ENCODE data around the gene PNMA6E. TPM values are rescaled to one million over a fixed set of nuclear protein-coding genes. Genes with fewer than 3 reads are reported as not detected.

PNMA6E gene
- total RNA-seq, 1 experiment from 2014 or later: not detected

DNA sequence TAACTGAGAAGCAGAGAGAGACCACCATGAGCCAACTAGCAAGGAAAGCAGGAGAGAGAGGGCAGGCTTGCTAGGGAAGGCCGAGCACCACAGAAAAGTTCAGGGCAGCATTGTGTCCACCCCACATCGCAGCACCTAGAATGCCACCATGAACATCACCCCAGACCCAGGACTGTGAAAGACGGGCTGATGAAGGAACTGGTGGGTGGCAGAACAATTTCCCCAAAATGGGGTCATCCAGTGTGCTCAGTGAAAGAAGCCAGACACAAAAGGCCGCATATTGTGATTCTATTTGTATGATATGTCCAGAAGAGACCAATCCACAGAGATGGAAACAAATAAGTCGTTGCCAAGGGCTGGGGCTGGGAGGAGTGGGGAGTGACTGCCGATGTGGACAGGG, 16.8 kb downstream of the PNMA6E start:
- no peak for DNase-seq (ENCODE audit: low read depth)

DNA sequence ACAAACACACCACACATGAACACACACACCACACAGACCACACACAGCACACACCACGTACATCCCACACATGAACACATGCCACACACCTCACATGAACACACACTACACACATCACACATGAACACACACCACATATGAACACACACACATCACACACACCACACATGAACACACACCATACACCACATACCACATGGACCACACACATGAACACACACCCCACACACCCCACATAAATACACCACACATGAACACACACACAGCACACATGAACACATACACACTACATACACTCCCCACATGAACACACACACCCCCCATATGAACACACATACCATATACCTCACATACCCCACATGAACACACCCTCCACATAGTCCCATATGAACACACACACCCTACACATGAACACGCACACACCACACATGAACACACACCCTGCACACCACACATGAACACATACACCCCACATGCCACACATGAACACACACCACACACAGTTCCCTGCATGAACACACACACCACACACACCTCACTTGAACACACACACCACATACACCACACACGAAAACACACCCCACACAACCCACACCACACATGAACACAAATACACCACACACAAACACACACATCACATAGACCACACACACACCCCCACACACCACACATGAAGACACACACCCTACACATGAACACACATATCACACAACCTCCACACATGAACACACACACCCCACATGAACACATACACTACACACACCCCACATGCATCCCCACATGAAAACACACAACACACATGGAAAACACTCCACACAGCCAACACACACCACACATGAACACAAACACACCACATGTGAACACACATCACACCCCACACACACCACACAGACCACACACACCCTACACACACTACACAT, 18.3 kb downstream of the PNMA6E start:
- no peak for DNase-seq (ENCODE audit: low read depth)

DNA sequence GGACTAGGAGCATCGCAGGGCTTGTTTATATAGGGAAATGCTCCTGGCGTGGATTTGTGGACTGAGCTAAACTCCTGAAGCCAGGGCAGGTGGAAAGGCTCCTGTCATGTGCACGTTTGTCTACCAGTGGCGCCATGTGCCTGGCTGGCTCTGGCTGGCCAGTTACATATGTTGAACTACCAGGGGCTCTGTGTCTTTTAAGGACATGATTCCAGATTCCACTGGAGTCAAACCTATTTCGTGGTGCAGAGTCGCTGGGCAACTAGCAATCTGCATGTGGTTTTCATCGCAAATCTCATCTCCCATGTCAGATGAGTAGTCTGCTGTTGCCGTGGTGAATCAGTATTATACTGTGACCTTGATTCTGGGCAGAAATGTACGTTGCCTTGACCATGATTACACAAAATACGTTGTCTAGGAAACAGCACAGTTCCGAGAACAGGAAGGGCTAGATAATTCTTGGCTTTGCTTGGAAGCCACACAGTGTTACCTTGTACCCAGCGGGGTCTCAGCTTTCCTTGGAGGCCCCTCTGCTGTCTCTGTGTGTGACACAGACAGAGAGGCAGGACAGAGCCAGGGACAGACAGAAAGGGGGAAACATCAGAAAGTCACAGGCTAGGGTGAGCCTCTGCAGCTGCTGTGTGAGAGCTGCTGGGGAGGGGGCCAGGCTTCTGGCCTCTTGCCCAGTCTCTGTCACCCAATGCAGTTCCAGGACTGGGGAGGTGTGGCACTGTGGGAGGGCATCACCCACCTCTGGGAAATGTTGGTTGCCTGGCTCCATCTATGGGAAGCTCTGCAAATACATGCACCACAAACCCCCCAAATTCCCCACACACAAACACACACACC, 19.2 kb downstream of the PNMA6E start:
- DNase-seq (ENCODE audit: low read depth): peak; percentile 64

DNA sequence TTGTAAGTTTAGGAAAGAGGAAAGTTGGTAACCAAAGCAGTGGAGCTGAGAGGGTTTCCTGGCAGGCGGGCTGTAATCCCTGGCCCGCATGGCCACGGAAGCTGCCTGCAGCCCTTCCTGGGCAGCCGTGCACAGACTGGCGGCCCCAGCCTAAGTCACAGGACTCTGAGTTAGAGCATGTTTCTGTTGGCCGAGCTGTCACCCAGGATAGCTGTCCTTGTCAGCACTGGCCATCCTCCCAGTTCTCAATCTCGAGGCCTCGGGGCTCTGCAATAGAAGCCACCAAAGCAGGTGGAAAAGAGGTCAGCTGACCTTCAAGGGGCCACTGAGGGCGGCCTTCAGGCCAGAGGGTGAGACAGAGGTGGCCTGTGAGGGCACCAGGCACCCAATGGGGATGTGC, 20.5 kb downstream of the PNMA6E start:
- DNase-seq (ENCODE audit: low read depth): no peak

DNA sequence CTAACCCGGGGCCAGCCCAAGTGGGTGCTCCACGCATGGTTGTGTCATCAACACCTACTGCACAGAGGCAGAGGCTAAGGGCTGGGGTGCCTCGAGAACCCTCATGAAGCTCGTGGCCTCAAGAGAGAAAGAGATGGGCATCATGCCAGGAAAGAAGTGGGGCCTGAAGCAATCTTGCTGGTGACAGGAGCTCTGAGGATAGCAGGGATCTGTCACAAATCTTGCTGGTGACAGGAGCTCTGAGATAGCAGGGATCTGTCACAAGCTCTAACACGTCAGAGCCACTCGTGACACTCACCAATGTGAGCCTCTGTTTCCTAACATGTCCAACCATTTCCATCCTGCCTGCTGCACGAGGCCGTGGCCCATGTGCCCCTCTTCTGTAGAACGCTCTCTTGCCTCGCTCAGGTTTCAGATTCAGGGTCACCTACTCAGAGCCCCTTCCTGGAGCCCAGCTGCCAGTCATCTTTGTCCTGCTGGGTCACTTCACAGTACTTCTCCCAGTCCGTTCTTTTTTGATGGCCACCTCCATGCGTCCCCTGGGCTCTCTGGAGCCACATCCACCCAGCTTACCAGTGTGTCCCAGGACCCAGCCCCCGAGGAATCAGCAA, 21.1 kb downstream of the PNMA6E start:
- DNase-seq (ENCODE audit: low read depth): no peak

DNA sequence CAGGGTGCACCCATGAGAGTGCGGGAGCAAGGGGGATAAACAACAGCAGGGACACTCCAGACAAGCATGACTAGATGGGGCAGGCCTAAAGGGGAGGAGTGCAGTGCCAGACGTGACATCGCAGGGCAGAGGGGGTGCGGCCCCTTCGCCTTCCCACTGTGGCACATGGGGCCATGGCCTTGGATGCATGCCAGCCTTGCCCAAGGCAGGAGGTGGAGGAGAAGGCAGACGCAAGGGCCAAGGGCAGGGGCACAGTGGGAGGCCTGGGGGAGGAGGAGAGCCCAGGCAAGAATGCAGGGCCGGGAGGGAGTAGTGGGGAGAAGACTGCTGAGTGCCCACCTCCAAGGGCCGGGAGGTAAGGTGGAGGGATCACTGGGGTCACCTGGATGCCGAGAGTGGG, 21.6 kb downstream of the PNMA6E start:
- no peak for DNase-seq (ENCODE audit: low read depth)

DNA sequence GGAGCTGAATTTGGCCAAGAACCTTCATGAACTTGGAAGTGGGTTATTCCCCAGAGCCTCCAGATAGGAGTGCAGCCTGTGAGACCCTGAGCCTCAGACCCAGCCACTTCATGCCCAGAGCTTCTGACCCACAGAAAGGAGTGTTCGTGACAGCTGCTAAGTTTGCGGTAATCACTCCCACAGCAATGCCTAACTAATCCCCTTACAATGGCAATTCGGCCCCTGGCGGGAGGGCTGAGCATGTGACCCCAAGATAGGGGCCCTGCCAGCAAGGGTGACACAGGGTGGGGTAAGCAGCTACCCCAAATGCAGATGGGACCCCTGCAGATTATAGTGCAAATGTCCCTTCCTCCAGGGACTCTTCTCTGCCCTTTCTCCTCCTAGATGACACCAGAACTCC, 22.5 kb downstream of the PNMA6E start:
- no peak for DNase-seq (ENCODE audit: low read depth)

DNA sequence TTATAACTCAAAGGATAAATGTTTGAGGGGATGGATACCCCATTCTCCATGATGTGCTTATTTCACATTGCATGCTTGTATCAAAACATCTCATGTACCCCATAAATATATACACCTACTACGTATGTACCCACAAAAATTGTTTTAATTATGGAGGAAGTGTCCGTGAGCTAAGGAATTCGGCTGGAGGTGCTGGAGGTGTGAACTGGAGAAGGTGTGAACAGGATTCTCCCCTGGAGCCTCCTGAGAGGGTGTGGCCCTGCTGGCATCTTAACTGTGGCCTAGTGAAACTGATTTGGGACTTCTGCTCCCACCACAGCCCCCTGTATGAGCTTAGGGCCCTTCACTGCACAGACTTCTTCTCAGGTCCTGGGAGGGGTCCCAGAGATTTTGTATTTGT, 23.4 kb downstream of the PNMA6E start:
- no peak for DNase-seq (ENCODE audit: low read depth)

DNA sequence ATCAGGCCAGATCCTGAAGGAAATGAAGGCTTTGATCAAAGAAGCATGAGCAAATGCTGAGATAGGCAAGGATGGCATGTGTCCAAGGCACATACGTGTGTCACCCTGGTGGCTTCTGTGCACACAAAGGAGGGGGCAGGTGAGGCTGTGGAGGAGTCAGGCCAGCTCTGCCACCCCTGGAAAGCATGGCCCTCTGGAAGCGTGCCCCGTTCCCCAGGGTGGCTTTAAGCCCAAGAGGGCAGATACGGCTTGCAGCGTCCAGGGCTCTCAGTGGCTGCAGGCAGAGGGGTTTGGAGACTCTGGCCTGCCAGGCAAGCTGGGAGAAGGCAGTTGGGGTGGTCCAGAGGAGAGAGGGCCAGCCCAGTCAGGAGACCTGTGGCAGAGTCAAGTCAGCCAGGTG, 25.6 kb downstream of the PNMA6E start:
- no peak for DNase-seq (ENCODE audit: low read depth)

DNA sequence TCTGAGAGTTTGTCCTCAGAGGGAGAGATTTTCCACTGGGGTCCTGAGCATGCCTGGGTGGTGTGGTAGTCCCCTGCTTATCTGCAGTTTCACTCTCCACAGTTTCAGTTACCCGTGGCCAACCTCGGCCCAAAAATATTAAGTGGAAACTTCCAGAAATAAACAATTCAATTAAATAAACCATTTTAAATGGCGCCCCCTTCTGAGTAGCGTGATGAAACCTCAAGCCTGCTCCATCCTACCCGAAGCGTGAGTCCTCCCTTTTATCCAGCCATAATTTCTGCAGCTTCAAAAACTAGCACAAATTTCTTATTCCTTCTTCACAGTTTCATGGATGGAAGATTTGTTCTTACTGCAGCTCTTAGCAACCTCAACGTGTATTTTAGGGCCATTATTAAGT, 26.7 kb downstream of the PNMA6E start:
- DNase-seq (ENCODE audit: low read depth): no peak

DNA sequence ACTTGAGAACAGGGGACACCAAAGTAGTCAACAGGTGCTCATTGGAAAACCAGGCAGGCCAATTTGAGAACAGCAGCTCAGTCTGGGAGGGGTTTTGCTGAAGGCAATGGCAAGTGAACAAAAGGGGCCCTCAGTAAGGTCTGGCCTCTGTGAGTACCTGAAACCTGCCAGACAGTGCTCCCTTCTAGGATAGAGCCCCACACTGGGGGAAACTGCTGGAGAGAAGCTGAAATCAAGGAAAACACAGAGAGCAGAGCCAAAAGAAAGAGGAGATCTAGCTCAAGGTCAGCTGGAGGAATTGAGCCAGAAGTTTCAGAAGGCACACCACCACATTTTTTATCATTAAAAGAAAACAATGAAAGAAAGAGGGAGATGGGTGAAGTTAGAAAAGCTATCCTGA, 28.2 kb downstream of the PNMA6E start:
- DNase-seq (ENCODE audit: low read depth): no peak

DNA sequence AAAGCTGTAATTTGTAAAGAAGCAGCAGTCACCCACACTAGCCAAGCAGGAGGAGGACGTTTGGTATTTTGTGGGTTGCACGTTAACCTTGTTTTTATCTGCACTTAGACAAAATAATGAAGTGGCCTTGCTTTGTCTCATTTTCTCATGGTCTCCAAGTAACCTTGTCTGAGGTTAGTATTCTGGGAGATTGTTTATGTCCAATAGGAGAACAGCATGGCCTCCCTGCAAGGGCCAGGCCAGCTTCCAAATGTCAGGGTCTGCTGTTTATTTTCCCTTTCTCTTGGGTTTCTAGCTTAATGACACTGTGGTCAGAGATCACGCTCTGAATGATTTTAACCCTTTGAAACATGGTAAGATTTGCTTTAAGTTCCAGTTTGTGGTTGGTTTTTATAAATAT, 29.9 kb downstream of the PNMA6E start:
- no peak for DNase-seq (ENCODE audit: low read depth)

DNA sequence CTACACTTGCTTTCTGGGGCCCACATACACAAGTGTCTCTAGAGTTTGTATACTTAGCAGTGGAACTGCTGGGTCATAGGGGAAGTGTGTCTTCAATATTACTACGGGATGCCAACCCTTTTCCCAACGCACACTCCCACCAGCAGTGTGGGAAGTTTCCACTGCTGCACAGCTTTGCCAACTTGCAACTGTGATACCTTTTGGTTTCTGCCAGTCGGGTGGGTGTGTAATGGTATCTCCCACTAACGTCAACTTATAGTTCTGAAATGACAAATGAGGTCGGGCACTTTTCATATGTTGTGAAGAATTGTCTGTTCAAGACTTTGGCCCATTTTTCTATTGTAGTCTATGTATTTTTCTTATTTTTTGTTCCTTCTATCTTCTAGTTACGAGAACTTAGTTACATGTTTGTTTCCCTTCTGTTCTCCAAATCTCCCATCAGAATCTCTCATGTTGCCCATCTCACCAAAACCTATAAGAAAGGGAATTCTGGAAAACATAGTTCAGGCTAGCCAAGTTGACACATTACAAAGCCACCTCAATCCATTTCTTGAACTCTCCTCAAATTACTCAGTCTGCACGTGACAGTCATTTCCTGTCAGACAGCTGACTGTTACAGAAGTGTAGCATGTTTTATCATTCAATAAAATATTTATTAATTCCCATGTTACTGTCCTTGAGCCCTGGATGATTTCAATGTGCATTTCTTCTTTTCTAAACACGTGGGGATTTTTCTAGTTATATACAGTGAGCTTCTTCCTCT, 30.7 kb downstream of the PNMA6E start:
- no peak for DNase-seq (ENCODE audit: low read depth)

DNA sequence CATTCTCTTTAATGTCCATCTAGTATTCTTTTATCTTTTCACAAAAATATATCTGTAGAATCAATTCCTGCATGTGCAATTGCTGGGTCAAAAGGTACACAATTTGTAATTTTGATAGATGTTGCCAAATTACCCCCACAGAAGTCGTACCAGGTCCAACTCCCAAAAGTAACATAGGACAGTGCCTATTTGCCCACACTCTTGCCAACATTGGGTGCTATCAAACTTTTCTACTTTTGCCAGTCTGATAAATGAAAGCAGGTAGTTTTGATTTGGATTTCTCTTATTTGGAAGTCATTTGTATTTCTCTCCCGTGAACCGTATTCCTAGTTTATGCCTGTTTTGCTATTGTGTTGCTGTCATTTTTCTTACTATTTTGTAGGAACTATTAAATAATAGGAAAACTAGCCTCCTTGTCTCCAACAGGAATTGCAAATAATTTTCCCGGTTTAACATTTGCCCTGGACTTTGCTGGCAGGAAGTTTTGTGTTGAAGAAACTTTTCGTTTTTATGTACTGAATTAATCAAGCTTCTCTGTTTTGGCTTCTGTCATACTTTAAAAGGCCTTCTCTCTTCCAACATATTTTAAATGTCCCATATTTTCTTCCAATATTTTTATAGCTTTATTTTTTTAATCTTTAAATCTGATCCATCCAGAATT, 34.1 kb downstream of the PNMA6E start:
- no peak for DNase-seq (ENCODE audit: low read depth)

DNA sequence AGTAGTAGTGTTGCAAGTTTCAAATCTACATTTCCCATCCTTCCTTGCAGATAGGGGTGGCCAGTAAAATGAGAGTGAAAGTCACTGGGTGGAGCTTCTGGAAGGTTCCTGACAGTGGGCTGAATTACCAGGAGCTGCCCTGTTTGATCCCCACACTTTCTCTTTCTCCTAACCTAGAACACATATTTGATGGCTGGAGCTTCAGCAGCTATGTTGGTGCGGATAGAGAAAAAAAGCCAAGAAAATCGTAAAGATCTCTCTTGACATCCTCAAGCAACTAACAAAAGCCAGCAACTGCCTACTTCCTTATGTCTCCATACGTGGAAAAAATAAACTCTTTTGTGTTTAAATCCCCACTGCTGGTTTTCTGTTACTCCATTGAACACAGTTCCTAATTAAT, 35.0 kb downstream of the PNMA6E start:
- no peak for DNase-seq (ENCODE audit: low read depth)

DNA sequence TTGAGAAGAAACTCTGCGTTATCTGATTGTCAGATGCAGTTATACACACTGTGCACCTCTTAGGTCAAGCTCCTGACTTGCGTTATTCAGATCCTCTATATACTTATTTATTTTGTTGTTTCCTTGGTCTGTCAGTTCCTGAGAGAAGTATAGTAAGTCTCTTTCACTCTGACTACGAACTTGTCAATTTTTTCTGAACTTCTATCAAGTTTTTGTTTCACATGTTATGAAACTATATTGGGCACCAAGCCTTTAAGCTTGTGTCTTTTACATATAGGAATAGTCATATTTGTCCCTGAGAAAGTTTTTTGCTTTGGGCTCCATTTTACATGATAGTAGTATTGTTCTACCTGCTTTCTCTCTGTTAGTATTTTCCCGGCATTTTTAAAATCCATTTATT, 35.5 kb downstream of the PNMA6E start:
- DNase-seq (ENCODE audit: low read depth): no peak

DNA sequence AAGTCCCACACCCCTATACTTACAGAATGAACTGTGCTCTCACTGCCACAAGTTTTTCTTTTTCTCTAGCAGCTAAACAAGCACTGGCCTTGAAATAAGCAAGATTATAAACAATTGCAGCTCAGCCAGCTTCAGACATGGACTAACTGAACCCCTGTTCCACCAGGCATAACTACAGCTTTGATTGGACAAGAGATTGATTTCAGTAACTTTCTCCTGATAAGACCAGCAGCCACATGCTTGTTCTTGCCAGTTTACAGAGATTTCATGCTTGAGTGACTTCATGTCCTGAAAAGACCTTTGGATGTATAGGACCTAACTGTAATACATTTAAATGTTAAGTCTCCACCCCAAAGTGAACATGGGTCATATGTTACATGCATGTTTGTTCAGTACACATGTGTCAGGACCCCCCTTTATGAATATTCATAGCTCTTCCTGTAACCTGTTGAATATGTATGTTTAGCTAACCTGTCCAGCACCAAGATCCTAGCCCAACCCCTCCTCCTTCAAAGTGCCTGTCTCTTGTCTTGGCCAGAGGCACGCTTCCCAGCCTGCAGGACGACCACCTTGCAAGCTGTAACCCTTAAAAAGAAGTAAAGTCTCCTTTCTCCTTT, 39.3 kb downstream of the PNMA6E start:
- no peak for DNase-seq (ENCODE audit: low read depth)

DNA sequence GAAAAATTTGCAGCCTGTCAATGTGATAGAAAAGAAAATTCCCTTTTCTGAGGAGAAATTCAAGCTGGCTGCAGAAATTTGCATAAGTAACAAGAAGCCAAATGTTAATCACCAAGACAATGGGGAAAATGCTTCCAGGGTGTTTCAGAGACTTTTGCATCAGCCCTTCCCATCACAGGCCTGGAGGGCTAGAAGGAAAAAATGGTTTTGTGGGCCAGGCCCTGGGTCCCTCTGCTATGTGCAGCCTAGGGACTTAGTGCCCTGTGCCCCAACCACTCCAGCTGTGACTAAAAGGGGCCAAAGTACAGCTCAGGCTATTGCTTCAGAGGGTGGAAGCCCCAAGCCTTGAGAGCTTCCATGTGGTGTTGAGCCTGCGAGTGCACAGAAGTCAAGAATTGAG, 43.3 kb downstream of the PNMA6E start:
- DNase-seq (ENCODE audit: low read depth): no peak

DNA sequence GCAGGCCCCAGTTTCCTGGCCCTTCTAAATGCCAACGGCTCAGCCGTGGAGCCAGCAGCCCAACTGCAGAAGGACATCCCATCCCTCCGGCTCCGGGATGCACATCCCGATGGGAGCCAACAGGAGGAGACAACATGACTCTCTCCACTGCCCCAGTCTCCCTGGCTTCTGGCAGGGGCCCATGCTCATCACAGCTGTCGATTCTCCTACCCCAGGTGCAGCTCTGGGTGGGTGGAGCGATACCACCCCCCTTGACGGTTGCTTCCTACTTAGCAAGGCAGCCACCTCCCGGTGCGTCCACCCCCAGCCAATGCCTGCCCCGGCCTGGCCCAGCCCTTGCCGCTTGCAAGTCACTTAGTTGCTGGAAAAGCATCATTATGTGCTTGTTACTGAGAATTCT, 47.7 kb downstream of the PNMA6E start:
- no peak for DNase-seq (ENCODE audit: low read depth)

DNA sequence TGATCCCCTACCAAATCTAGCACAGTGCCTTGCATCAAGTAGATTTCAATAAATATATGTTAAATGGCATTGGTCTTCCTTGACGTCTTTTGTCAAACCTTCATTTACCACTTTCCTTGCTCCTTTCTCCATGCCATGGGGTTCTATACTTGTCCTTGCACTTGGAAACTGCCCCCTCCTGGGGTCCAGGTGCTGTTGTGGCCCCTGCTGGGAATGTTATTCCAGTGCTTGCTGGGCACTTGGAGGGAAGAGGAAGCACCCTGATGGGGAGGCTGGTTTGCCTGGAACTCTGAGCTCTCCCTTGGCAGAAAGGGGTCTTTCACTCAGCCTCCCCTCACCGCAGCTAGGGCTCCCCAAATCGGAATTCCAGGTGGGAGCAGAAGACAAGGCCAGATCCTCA, 48.3 kb downstream of the PNMA6E start:
- DNase-seq (ENCODE audit: low read depth): no peak

DNA sequence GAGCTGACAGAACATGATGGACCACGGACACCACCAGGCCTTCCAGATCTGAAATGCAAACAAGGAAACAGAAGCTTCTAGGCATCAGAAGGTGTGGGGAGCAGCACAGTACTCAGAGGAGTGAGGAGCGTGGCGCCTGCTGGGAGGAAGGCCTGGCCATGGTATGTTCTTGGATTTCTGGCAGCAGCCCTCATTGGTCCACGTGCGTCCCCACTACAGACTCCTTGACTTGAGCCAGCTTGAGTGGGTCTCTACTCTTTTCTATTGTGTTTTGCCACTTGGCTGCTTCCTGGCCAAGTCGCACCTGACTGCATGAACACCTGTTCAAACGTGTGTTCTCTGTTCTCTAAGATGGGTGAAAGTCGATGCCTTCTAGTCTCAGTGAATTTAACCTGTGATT, 49.2 kb downstream of the PNMA6E start:
- DNase-seq (ENCODE audit: low read depth): no peak

Measured in RPMI7951 (cell line).